Calu3 (cell line): Measurements from ENCODE around the gene TDRD15. TPM values are rescaled to one million over a fixed set of nuclear protein-coding genes. Genes with fewer than 3 reads are reported as not detected.

Experiments
- BruUV-seq: library from RNA; stranded (reverse); fragments of 400-500 nt; replicated peaks from 2 replicates; lab custom pipeline; 2021; lab: Mats Ljungman, UMichigan
- CTCF ChIA-PET: fragments of 300-600 bp; sonication (Branson Sonifier 250); formaldehyde crosslinking; loops from one replicate; lab custom pipeline; 2022; ENCODE audit warnings: antibody characterized with exemption; lab: Charles Lee
- DNase-seq: peaks from one replicate; pipeline ENCODE4 v3.0.0; 2022
- H3K27ac Mint-ChIP-seq: one replicate; pipeline ENCODE4 v1.8.0; 2022; ENCODE audit warnings: mixed read lengths; ENCODE audit not compliant: unreplicated experiment
- H3K27me3 Mint-ChIP-seq: one replicate; pipeline ENCODE4 v1.8.0; 2022; ENCODE audit warnings: mixed read lengths; ENCODE audit not compliant: unreplicated experiment
- H3K36me3 Mint-ChIP-seq: one replicate; pipeline ENCODE4 v1.8.0; 2022; ENCODE audit warnings: mild to moderate bottlenecking, moderate library complexity, mixed read lengths; ENCODE audit not compliant: insufficient read depth, unreplicated experiment
- H3K4me1 Mint-ChIP-seq: one replicate; pipeline ENCODE4 v1.8.0; 2022; ENCODE audit warnings: mild to moderate bottlenecking, low read depth, mixed read lengths; ENCODE audit not compliant: unreplicated experiment
- H3K4me3 Mint-ChIP-seq: one replicate; pipeline ENCODE4 v1.8.0; 2022; ENCODE audit warnings: mild to moderate bottlenecking, low read depth, moderate library complexity, mixed read lengths; ENCODE audit not compliant: unreplicated experiment
- H3K9me3 Mint-ChIP-seq: one replicate; pipeline ENCODE4 v1.8.0; 2022; ENCODE audit warnings: low read depth, mixed read lengths; ENCODE audit not compliant: unreplicated experiment
- CTCF ChIP-seq: fragments of 200-600 bp; IDR thresholded peaks from one replicate; pipeline ENCODE4 v1.8.0; 2022; ENCODE audit warnings: antibody characterized with exemption; ENCODE audit not compliant: unreplicated experiment
- intact Hi-C: fragments of 100-400 bp; cut with micrococcal nuclease; formaldehyde crosslinking; loops from one replicate; pipeline ENCODE4 v1.10.0; 2022; ENCODE audit not compliant: unreplicated experiment
- total RNA-seq: library from RNA; stranded (reverse); gene quantifications from 2 replicates; pipeline ENCODE4 v1.2.3, GENCODE V29; 2022

Gene TDRD15
- total RNA-seq, 1 experiment from 2014 or later, result not detected

GRCh38 chr2:21092308-21092869 is 31.4 kb upstream of the TDRD15 start:
- no TSS peak for BruUV-seq
- CTCF ChIA-PET, result interaction anchor here (0.6 to 0.7 kb wide), 2 partner anchors 712 to 1016 kb away, joined by 3 read pairs; no protein-coding TSS in a partner anchor
- no peak for TF ChIP-seq CTCF
- H3K36me3 Mint-ChIP-seq, result no peaks in the 10 kb centered on the region
- no peak overlapping the region for H3K27ac Mint-ChIP-seq
- no peaks in the 10 kb centered on the region for H3K4me1 Mint-ChIP-seq
- H3K27me3 Mint-ChIP-seq, result peaks cover 67% of the 10 kb centered on the region
- no peaks in the 10 kb centered on the region for H3K9me3 Mint-ChIP-seq
- H3K4me3 Mint-ChIP-seq, result no peak overlapping the region
- intact Hi-C loops, result no loop called here
- DNase-seq, result no peak

- peaks cover 79% of the 10 kb centered on the region for H3K27me3 Mint-ChIP-seq
- no peak for TF ChIP-seq CTCF
- H3K27ac Mint-ChIP-seq, result no peak overlapping the region
Measured at GRCh38 chr2:21095178-21095577, 28.6 kb upstream of the TDRD15 start.

GRCh38 chr2:21095714-21096113 is 28.1 kb upstream of the TDRD15 start:
- Mint-ChIP-seq H3K9me3 (no peaks in the 10 kb centered on the region), H3K4me1 (no peaks in the 10 kb centered on the region), H3K27ac (no peak overlapping the region), H3K36me3 (no peaks in the 10 kb centered on the region), H3K4me3 (no peak overlapping the region), H3K27me3 (peaks cover 84% of the 10 kb centered on the region)
- no TSS peak for BruUV-seq
- no peak for DNase-seq
- no peak for TF ChIP-seq CTCF
- CTCF ChIA-PET, result no interaction called here
- intact Hi-C loops, result no loop called here

More at GRCh38 chr2:21095178-21095577, 28.6 kb upstream of the TDRD15 start:
- H3K36me3 Mint-ChIP-seq, result no peaks in the 10 kb centered on the region
- no TSS peak for BruUV-seq
- CTCF ChIA-PET, result no interaction called here
- intact Hi-C loops, result no loop called here
- no peaks in the 10 kb centered on the region for H3K9me3 Mint-ChIP-seq
- DNase-seq, result no peak
- no peaks in the 10 kb centered on the region for H3K4me1 Mint-ChIP-seq
- H3K4me3 Mint-ChIP-seq, result no peak overlapping the region

GRCh38 chr2:21096458-21096857 is 27.3 kb upstream of the TDRD15 start:
- no peak for TF ChIP-seq CTCF
- H3K27me3 Mint-ChIP-seq, result peaks cover 86% of the 10 kb centered on the region
- H3K9me3 Mint-ChIP-seq, result no peaks in the 10 kb centered on the region
- BruUV-seq, result no TSS peak
- no peaks in the 10 kb centered on the region for H3K4me1 Mint-ChIP-seq
- H3K36me3 Mint-ChIP-seq, result no peaks in the 10 kb centered on the region
- no peak overlapping the region for H3K4me3 Mint-ChIP-seq
- CTCF ChIA-PET, result interaction anchor here (1.1 kb wide), 1 partner anchor 28 kb away, joined by 3 read pairs; no protein-coding TSS in a partner anchor
- intact Hi-C loops, result no loop called here
- H3K27ac Mint-ChIP-seq, result no peak overlapping the region
- DNase-seq, result no peak
